Measurements from ENCODE around the gene ZNF747. TPM values are rescaled to one million over a fixed set of nuclear protein-coding genes. Genes with fewer than 3 reads are reported as not detected.
"Not testable (repeated sequence)": the region's sequence is repeated elsewhere in the genome, so short reads cannot be mapped to it uniquely, and the experiment has no call there.

The ZNF747 gene
- total RNA-seq, 2 donors from 2014 or later = 9.6 to 9.8 TPM

- intact Hi-C loops (cut with DNase I) = no loop called here
- no peak for DNase-seq (ENCODE audit: low spot score)
Observed at GRCh38 chr16:30559690-30560089, 25.0 kb upstream of the ZNF747 start.

GRCh38 chr16:30558789-30559377, 24.2 kb upstream of the ZNF747 start:
- no peak for DNase-seq (ENCODE audit: low spot score)
- intact Hi-C loops (cut with DNase I) = no loop called here

GRCh38 chr16:30557957-30558788, 23.5 kb upstream of the ZNF747 start, which contains the start of gene ZNF764:
ZNF764 (minus strand) TSS chr16:30558374; CDS start chr16:30558182, 192 bp downstream.
- intact Hi-C loops (cut with DNase I) = no loop called here

GRCh38 chr16:30557707-30557956, 23.0 kb upstream of the ZNF747 start:
- intact Hi-C loops (cut with DNase I) = no loop called here
- DNase-seq (ENCODE audit: low spot score) = no peak

More at GRCh38 chr16:30557957-30558788, 23.5 kb upstream of the ZNF747 start, which contains the start of gene ZNF764:
- peak; percentile 99 for DNase-seq (ENCODE audit: low spot score)

DNA sequence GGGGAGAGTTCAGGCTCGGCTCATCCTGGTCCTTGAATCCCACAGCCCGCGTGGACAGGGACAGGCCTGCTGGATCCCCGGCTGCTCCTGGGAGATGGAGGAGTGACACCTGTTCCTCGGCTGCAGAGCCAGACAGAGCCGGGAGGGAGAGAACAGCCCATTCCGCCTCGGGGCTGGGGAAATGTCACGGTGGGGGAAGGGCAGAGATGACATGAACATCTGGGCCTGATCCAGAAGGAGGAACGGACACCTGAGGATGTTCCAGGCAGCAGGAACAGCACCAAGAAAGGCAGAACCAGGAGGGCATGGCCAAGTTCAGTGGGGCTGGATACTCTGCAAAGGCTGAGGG, 21.4 kb upstream of the ZNF747 start:
- intact Hi-C loops (cut with DNase I) = no loop called here
- DNase-seq (ENCODE audit: low spot score) = no peak

DNA sequence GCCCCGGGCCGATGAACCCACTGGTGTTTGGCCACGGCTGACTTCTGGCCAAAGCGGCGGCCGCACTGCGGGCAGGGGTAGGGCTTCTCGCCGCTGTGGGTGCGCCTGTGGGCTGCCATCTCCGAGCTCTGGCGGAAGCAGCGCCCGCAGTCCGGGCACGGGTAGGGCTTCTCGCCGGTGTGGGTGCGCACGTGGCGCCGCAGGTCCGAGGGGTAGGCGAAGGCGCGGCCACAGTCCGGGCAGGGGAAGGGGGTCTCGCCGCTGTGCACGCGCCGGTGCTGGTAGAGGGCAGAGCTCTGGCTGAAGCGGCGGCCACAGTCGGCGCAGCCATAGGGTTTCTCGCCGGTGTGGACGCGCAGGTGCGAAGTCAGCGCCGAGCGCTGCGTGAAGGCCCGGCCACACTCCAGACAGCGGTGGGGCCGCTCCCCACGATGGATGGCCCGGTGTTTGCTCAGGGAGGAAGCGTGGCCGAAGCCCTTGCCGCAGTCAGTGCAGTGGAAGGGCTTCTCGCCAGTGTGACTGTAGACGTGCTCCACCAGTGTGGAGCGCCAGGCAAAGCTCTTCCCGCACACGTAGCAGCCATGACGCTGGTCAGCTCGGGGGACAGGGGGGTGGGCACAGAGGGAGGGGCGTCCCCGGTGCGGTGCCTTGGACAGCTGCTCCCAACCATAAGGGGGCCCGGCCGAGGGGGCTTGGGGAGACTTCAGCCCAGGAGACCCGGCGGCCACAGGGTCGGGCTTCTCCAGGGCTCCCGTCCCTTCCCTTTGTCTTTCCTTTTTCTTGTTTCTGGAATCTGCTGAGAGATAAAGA, 20.9 kb upstream of the ZNF747 start:
- no peak for DNase-seq (ENCODE audit: low spot score)
- intact Hi-C loops (cut with DNase I) = no loop called here

DNA sequence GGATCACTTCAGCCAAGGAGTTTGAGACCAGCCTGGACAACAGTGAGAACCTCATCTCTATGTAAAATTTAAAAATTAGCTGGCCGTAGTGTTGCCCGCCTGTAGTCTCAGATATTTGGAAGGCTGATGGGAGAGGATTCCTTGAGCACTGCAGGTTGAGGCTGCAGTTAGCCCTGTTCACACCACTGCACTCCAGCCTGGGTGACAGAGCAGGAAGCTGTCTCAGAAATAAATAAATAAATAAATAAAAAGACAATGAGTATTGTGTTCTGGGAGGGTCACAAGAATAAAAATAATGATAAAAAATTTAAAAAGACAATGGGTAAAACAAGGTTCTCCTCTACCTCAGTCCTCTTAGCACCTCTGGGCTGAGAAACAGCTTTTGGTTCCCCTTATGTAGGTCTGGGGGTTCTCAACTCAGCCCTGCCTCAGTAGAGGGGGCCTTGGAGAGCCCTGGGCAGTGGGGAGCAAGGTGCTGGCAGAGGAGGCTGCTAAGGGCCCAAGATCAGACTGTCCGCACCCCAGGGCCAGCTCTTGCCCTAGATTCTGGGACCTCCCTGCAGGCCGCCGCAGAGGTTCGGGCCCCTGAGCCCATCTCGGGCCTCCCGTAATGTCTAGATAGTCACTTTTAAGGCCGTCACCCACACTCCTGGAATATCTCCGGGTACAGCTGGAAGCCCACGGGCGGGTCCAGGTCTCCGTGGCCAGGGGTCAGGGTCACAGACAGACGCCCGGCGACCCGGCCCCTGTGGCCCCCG, 20.1 kb upstream of the ZNF747 start:
- intact Hi-C loops (cut with DNase I) = no loop called here
- no peak for DNase-seq (ENCODE audit: low spot score)

GRCh38 chr16:30553393-30553899, 18.8 kb upstream of the ZNF747 start:
- intact Hi-C loops (cut with DNase I) = no loop called here
- no peak for DNase-seq (ENCODE audit: low spot score)

- intact Hi-C loops (cut with DNase I) = no loop called here
Observed at GRCh38 chr16:30552956-30553355, 18.3 kb upstream of the ZNF747 start.

GRCh38 chr16:30551781-30552180, 17.1 kb upstream of the ZNF747 start:
- DNase-seq (ENCODE audit: low spot score) = no peak
- intact Hi-C loops (cut with DNase I) = no loop called here

More at GRCh38 chr16:30552956-30553355, 18.3 kb upstream of the ZNF747 start:
- DNase-seq (ENCODE audit: low spot score) = no peak

- intact Hi-C loops (cut with DNase I) = no loop called here
Observed at GRCh38 chr16:30548416-30549253, 14.0 kb upstream of the ZNF747 start.

GRCh38 chr16:30546115-30546514, 11.5 kb upstream of the ZNF747 start:
- DNase-seq (ENCODE audit: low spot score) = no peak

More at GRCh38 chr16:30548416-30549253, 14.0 kb upstream of the ZNF747 start:
- no peak for DNase-seq (ENCODE audit: low spot score)

DNA sequence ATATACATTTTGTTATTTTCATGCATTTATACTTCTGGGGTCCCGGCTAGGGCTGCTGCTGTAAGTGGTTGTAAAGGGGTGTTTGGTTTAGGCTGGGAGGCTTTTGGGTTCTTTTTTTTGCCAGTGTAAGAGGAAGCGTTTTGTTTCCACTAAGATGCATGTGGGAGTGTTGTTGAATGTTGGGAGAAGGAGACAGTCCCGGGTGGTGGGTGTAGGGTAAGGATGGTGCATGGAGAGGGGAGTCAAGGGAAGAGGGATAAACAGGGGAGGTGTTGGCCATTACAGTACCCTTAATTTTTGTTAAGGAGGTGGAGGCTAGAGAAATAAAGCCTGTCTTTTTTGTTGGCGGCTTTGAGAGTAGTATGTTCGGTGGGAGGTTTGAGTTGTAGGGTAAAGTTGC, 8.4 kb upstream of the ZNF747 start:
- intact Hi-C loops (cut with DNase I) = no loop called here
- no peak for DNase-seq (ENCODE audit: low spot score)

More at GRCh38 chr16:30546115-30546514, 11.5 kb upstream of the ZNF747 start:
- intact Hi-C loops (cut with DNase I) = no loop called here

GRCh38 chr16:30541502-30542329, 7.1 kb upstream of the ZNF747 start:
- intact Hi-C loops (cut with DNase I) = no loop called here
- DNase-seq (ENCODE audit: low spot score) = no peak

- intact Hi-C loops (cut with DNase I) = not testable (repeated sequence)
Observed at GRCh38 chr16:30540916-30541464, 6.3 kb upstream of the ZNF747 start.

DNA sequence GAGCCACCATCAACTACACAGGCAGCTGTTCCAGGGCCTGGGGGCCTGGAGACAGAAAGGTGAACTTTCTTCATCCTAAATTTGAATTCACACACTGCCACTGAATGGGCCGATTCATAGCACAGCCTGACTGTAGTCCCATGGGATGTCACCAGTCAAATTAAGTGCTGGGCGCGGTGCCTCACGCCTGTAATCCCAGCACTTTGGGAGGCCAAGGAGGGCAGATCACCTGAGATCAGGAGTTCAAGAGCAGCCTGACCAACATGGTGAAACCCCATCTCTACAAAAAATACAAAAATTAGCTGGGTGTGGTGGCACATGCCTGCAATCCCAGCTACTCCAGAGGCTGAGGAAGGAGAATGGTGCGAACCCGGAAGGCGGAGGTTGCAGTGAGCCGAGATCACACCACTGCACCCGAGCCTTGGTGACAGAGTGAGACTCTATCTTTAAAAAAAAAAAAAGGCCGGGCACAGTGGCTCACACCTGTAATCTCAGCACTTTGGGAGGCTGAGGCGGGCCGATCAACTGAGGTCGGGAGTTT, 5.4 kb upstream of the ZNF747 start:
- DNase-seq (ENCODE audit: low spot score); intact Hi-C loops (cut with DNase I): not testable (repeated sequence)

More at GRCh38 chr16:30540916-30541464, 6.3 kb upstream of the ZNF747 start:
- DNase-seq (ENCODE audit: low spot score) = not testable (repeated sequence)

Measured in posterior vena cava (tissue), 2 donors.